ENCODE data around the gene ZC3HAV1.

GRCh38 chr7:139087212-139087611 lies 22.3 kb downstream of the ZC3HAV1 start:
- TF ChIP-seq POLR2A (IDR thresholded peaks at IDR 0.05) = no peak
- no peak for TF ChIP-seq CTCF (IDR thresholded peaks at IDR 0.05)

All from adrenal gland (tissue), 5 donors.